ENCODE results near the gene OR6K3.

Gene OR6K3

GRCh38 chr1:158720620-158721019 lies at the start of gene OR6K3:
Gene OR6K3, minus strand, starts transcription at chr1:158720720. Its CDS starts 2,605 bp downstream, at chr1:158718115.
- Histone ChIP-seq H3K4me3 (ENCODE audit: low read length) (no peak within 1 kb of the TSS), H3K36me3 (replicated peaks; ENCODE audit: low read depth, low read length) (no peaks in the 10 kb centered on the region), H3K27me3 (ENCODE audit: low read depth, low read length) (no peaks in the 10 kb centered on the region), H3K4me1 (ENCODE audit: low read length) (peaks cover 4% of the 10 kb centered on the region), H3K9ac (ENCODE audit: low read length) (no peak within 1 kb of the TSS), H2AFZ (ENCODE audit: low read depth, low read length) (no peak within 1 kb of the TSS), H3K9me3 (ENCODE audit: insufficient read depth, low read length) (no peaks in the 10 kb centered on the region), H3K79me2 (ENCODE audit: low read length) (no peaks in the 10 kb centered on the region), H3K27ac (ENCODE audit: low read length) (no peak within 1 kb of the TSS), H4K20me1 (ENCODE audit: insufficient read depth, low read length) (no peaks in the 10 kb centered on the region), H3K4me2 (ENCODE audit: low read length) (no peak within 1 kb of the TSS)
- TF ChIP-seq CTCF (IDR thresholded peaks at IDR 0.05; ENCODE audit: low read depth, low read length) (no peak), EZH2phosphoT487 (IDR thresholded peaks at IDR 0.05; ENCODE audit: low read depth) (no peak)

- Histone ChIP-seq H4K20me1 (ENCODE audit: insufficient read depth, low read length) (no peaks in the 10 kb centered on the region), H3K4me3 (ENCODE audit: low read length) (no peak within 1 kb of the TSS), H3K36me3 (replicated peaks; ENCODE audit: low read depth, low read length) (no peaks in the 10 kb centered on the region), H3K4me1 (ENCODE audit: low read length) (no peaks in the 10 kb centered on the region), H3K9me3 (ENCODE audit: insufficient read depth, low read length) (no peaks in the 10 kb centered on the region), H3K27me3 (ENCODE audit: low read depth, low read length) (peaks cover 7% of the 10 kb centered on the region; the same call in 1 of the 2 replicates), H3K9ac (ENCODE audit: low read length) (no peak within 1 kb of the TSS), H2AFZ (ENCODE audit: low read depth, low read length) (no peak within 1 kb of the TSS), H3K4me2 (ENCODE audit: low read length) (no peak within 1 kb of the TSS), H3K27ac (ENCODE audit: low read length) (no peak within 1 kb of the TSS), H3K79me2 (ENCODE audit: low read length) (no peaks in the 10 kb centered on the region)
- TF ChIP-seq CTCF (IDR thresholded peaks at IDR 0.05; ENCODE audit: low read depth, low read length) (no peak), EZH2phosphoT487 (IDR thresholded peaks at IDR 0.05; ENCODE audit: low read depth) (no peak)
These were observed 33.9 kb upstream of the OR6K3 start, which contains the start of gene OR6K6 for GRCh38 chr1:158754420-158754819. Gene OR6K6, plus strand, starts transcription at chr1:158754720. Its CDS starts 168 bp downstream, at chr1:158754888.

GRCh38 chr1:158752155-158752712 lies 31.7 kb upstream of the OR6K3 start:
- Histone ChIP-seq H2AFZ (ENCODE audit: low read depth, low read length) (no peak overlapping the region), H3K9ac (ENCODE audit: low read length) (no peak overlapping the region), H3K79me2 (ENCODE audit: low read length) (no peaks in the 10 kb centered on the region), H3K4me3 (ENCODE audit: low read length) (no peak overlapping the region), H3K27me3 (ENCODE audit: low read depth, low read length) (peaks cover 7% of the 10 kb centered on the region; the same call in 1 of the 2 replicates), H3K4me1 (ENCODE audit: low read length) (no peaks in the 10 kb centered on the region), H3K27ac (ENCODE audit: low read length) (no peak overlapping the region), H3K36me3 (replicated peaks; ENCODE audit: low read depth, low read length) (no peaks in the 10 kb centered on the region), H4K20me1 (ENCODE audit: insufficient read depth, low read length) (no peaks in the 10 kb centered on the region), H3K4me2 (ENCODE audit: low read length) (no peak overlapping the region), H3K9me3 (ENCODE audit: insufficient read depth, low read length) (no peaks in the 10 kb centered on the region)
- TF ChIP-seq EZH2phosphoT487 (IDR thresholded peaks at IDR 0.05; ENCODE audit: low read depth) (no peak), CTCF (IDR thresholded peaks at IDR 0.05; ENCODE audit: low read depth, low read length) (no peak)

- TF ChIP-seq EZH2phosphoT487 (IDR thresholded peaks at IDR 0.05; ENCODE audit: low read depth): no peak
- no peak for TF ChIP-seq CTCF (IDR thresholded peaks at IDR 0.05; ENCODE audit: low read depth, low read length)
- Histone ChIP-seq H3K27ac (ENCODE audit: low read length) (no peak overlapping the region), H3K4me2 (ENCODE audit: low read length) (no peak overlapping the region), H2AFZ (ENCODE audit: low read depth, low read length) (no peak overlapping the region), H3K9me3 (ENCODE audit: insufficient read depth, low read length) (no peaks in the 10 kb centered on the region), H3K36me3 (replicated peaks; ENCODE audit: low read depth, low read length) (no peaks in the 10 kb centered on the region), H4K20me1 (ENCODE audit: insufficient read depth, low read length) (no peaks in the 10 kb centered on the region), H3K4me3 (ENCODE audit: low read length) (no peak overlapping the region), H3K9ac (ENCODE audit: low read length) (no peak overlapping the region), H3K27me3 (ENCODE audit: low read depth, low read length) (no peaks in the 10 kb centered on the region), H3K79me2 (ENCODE audit: low read length) (no peaks in the 10 kb centered on the region), H3K4me1 (ENCODE audit: low read length) (no peaks in the 10 kb centered on the region)
These were observed 15.3 kb upstream of the OR6K3 start for GRCh38 chr1:158735848-158736247.
